ENCODE data around the gene S100A16. TPM values are rescaled to one million over a fixed set of nuclear protein-coding genes. Genes with fewer than 3 reads are reported as not detected.
A peak's percentile ranks its signal among the peaks of the same experiment; 100 is the strongest.

The S100A16 gene
- total RNA-seq, 1 donor from 2014 or later = 259 TPM

DNA sequence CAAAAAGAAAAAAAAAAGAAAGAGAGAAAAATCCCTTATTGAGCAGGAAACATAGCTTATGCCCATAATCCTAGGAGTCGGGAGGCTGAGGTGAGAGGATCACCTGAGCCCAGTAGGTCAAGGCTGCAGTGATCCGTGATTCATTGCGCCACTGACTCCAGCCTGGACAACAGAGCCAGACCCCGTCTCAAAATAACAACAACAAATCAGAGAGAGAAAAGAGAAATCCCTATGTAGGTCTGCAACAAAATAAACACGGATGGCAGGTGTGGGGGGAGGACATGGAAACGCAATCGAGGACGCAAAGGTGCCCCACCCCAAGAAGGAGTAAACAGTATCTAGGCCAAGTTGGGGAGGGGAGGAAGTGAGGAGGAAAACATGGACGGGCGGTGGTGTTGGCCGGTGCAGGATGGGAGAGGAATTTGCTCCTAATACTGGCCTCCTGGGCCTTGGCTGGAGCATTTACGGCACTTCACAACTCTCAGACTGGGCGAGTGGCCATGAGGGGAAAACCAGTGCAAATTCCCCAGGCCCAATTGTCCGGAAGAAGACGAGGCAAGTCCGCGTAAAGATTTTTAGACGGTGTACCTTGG, 20.3 kb upstream of the S100A16 start:
- TF ChIP-seq POLR2AphosphoS5 (IDR thresholded peaks at IDR 0.05; ENCODE audit: insufficient read depth in 1 of 2, low read depth in 1 of 2) = no peak
- TF ChIP-seq POLR2A (IDR thresholded peaks at IDR 0.05) = no peak
- peak in 1 of 3 experiments; percentile 11 for TF ChIP-seq CTCF (IDR thresholded peaks at IDR 0.05)

GRCh38 chr1:153631047-153632022, 18.4 kb upstream of the S100A16 start:
- intact Hi-C loops (cut with DNase I) = no loop called here
- Histone ChIP-seq H3K4me1 (peaks cover 48% of the 10 kb centered on the region), H3K27ac (no peak overlapping the region)

More for the DNA sequence above, 20.3 kb upstream of the S100A16 start:
- peaks cover 46% of the 10 kb centered on the region for H3K4me1 ChIP-seq
- peak overlapping the region; percentile 91 to 95 for H3K4me3 ChIP-seq
- H3K9me3 ChIP-seq = no peaks in the 10 kb centered on the region
- intact Hi-C loops (cut with DNase I) = no loop called here
- H3K27ac ChIP-seq = peak overlapping the region; percentile 100
- DNase-seq (ENCODE audit: extremely low spot score in 2 of 2) = no peak
- no peaks in the 10 kb centered on the region for H3K27me3 ChIP-seq
- H3K36me3 ChIP-seq = peaks cover 0 to 22% of the 10 kb centered on the region in 2 donors

DNA sequence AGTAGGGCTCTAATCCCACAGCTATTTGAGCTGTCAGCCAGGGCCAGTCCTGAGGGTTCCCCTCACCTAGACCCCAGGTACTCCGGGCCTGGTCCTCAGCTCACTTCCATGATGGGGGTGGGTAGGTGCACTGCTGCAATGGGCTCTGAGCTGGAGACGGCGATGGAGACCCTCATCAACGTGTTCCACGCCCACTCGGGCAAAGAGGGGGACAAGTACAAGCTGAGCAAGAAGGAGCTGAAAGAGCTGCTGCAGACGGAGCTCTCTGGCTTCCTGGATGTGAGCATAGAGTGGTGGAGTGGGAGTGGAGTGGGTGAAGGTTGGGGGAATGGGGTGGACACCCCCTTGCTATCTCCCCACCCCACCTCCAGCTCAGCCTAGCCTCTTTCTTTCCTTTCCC, 17.4 kb upstream of the S100A16 start:
- intact Hi-C loops (cut with DNase I) = no loop called here
- DNase-seq (ENCODE audit: extremely low spot score in 2 of 2) = no peak
- no peak overlapping the region for H3K4me3 ChIP-seq
- no peaks in the 10 kb centered on the region for H3K27me3 ChIP-seq
- H3K9me3 ChIP-seq = no peaks in the 10 kb centered on the region
- H3K36me3 ChIP-seq = no peaks in the 10 kb centered on the region
- H3K4me1 ChIP-seq = peaks cover 47% of the 10 kb centered on the region
- TF ChIP-seq CTCF (IDR thresholded peaks at IDR 0.05) (no peak), POLR2AphosphoS5 (IDR thresholded peaks at IDR 0.05; ENCODE audit: insufficient read depth in 1 of 2, low read depth in 1 of 2) (no peak), POLR2A (IDR thresholded peaks at IDR 0.05) (no peak)
- peak overlapping the region; percentile 48 for H3K27ac ChIP-seq

More at GRCh38 chr1:153631047-153632022, 18.4 kb upstream of the S100A16 start:
- no peak for DNase-seq (ENCODE audit: extremely low spot score in 2 of 2)
- H3K4me3 ChIP-seq = no peak overlapping the region
- H3K9me3 ChIP-seq = no peaks in the 10 kb centered on the region
- no peaks in the 10 kb centered on the region for H3K27me3 ChIP-seq
- peaks cover 0 to 4% of the 10 kb centered on the region in 2 donors for H3K36me3 ChIP-seq
- TF ChIP-seq POLR2A (IDR thresholded peaks at IDR 0.05) (no peak), CTCF (IDR thresholded peaks at IDR 0.05) (no peak), POLR2AphosphoS5 (IDR thresholded peaks at IDR 0.05; ENCODE audit: insufficient read depth in 1 of 2, low read depth in 1 of 2) (no peak)

DNA sequence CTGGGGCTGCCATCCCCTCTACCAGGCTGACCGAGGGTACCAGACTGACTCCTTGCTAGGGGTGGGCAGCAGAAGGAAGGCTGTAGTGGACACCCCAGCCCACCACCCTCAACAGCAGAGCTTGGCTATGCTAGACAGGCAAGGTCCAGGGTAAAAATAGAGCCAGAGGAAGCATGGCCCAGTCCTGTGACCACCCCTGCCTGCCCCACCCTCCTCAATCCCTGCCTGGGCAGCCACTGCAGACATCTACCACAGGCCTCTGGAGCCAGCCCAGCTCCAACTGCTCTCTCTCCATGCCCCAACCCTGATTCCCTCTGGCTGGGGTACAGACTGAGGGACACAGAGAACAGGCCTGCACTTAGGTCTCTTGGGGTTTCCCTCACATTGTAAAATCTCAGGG, 17.0 kb upstream of the S100A16 start:
- no peak for DNase-seq (ENCODE audit: extremely low spot score in 2 of 2)
- H3K4me1 ChIP-seq = peaks cover 47% of the 10 kb centered on the region
- H3K27ac ChIP-seq = peak overlapping the region; percentile 48
- H3K4me3 ChIP-seq = no peak overlapping the region
- no peaks in the 10 kb centered on the region for H3K27me3 ChIP-seq
- H3K9me3 ChIP-seq = no peaks in the 10 kb centered on the region
- H3K36me3 ChIP-seq = no peaks in the 10 kb centered on the region
- TF ChIP-seq POLR2A (IDR thresholded peaks at IDR 0.05) = no peak
- TF ChIP-seq CTCF (IDR thresholded peaks at IDR 0.05) = no peak
- no peak for TF ChIP-seq POLR2AphosphoS5 (IDR thresholded peaks at IDR 0.05; ENCODE audit: insufficient read depth in 1 of 2, low read depth in 1 of 2)
- intact Hi-C loops (cut with DNase I) = loop anchor here (5.0 kb wide), 1 partner anchor 98 kb away; no protein-coding TSS in a partner anchor
